Dedifferentiated amniotic fluid mesenchymal stem cell (primary cell): ENCODE measurements around the gene NIPA2.
A peak's percentile ranks its signal among the peaks of the same experiment; 100 is the strongest.

Experiments
- DNase-seq: peaks from one replicate; pipeline ENCODE4 v3.0.0-alpha.2; 2016; ENCODE audit errors: extremely low spot score

NIPA2 gene

DNA sequence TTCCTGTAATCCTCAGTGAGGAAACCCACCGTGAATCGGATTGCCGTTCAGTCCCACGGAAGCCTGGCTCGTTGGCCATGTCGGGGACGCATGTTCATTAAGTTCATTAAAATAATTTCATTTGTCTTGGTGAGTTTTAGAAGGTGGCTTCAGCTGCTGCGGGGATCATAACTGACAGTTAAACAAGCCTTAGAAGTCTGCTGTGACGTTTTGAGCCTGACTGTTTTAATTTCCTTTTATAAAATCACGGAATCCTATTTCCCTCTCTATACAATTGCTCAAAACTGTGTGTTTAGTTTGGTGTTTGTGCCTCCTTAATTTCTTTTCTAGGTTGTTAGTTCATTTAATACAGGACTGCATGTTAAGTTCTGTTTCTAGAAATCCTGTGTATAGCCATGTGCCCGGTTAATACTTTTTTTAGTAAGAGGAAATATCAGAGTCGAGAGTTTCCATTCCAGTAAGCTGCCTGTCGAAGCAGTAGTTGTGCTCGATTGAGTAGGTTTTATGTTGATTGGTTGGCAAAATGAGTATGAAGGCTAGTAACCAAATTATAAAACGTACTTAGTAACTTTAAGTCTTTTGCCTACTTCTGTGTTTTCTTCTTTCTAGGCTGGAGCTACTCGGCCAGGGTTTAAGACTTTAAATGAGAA is 705 bp downstream of the NIPA2 start:
- DNase-seq: peak; percentile 31

GRCh38 chr15:22844421-22845288 is 6.2 kb downstream of the NIPA2 start:
- no peak for DNase-seq

GRCh38 chr15:22845289-22845900 is 6.9 kb downstream of the NIPA2 start:
- DNase-seq: no peak

- DNase-seq: no peak
Measured at GRCh38 chr15:22846073-22846472, 7.6 kb downstream of the NIPA2 start.

DNA sequence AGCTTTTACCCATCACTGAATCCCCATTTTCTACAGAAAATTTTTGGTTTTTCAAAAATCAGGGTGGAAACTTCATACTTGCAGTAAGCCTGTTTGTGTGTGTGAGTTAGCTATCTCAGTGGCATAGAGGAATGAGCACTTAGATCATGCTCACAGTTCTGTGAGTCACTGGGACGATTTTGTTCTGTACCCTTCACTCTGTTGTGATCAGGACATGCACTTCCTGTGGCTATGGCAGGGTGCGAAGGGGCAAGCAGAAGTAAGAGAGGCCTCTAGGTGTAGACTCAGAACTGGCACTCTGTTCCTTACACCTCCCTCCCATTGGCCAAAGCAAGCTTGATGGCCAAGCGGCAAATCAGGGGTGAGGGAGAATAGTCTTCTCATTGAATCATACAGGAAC is 11.6 kb downstream of the NIPA2 start:
- no peak for DNase-seq

GRCh38 chr15:22851513-22851912 is 13.0 kb downstream of the NIPA2 start:
- DNase-seq: no peak

- DNase-seq: no peak
Measured at GRCh38 chr15:22855791-22856190, 17.3 kb downstream of the NIPA2 start.

DNA sequence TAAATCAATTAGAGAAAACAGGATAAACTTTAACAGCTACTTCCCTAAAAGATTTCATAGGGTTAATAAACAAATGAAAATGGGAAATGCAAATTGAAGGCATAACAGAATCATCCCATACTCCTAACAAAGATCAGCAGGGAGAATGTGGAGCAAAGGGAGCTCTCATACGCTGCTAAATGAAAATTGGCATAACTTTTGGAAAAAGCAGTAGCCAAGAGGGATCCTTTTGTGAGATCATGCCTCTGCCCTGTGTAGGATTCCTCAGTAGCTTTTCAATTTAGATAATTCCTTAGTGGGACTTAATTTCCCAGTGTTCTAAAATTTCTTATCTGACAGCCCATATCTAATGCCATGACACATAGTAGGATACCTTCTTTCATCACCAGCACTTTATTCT is 18.2 kb downstream of the NIPA2 start:
- DNase-seq: no peak

- DNase-seq: no peak
Measured at GRCh38 chr15:22861161-22861560, 22.7 kb downstream of the NIPA2 start.

- DNase-seq: no peak
Measured at GRCh38 chr15:22863356-22863755, 24.9 kb downstream of the NIPA2 start.

GRCh38 chr15:22866079-22866478 is 27.6 kb downstream of the NIPA2 start:
- DNase-seq: no peak

DNA sequence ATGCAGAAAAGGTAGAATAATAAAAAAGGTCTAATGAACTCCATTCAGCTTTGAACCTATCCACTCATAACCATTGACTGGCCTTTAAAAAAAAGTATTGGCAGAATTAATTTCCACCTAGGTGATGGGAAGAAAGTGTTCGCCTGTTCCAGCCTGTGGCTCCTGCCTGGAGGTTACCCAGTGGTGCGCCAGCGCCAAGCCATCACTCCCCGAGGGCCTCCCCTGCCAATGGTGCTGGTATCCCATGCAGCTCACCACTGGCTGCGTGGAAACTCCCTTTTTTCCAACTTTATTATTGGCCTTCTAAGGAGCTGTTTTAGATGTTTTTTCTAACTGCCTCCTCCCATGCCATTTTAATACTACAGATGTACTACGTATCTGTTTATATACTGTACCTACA is 29.4 kb downstream of the NIPA2 start:
- no peak for DNase-seq

DNA sequence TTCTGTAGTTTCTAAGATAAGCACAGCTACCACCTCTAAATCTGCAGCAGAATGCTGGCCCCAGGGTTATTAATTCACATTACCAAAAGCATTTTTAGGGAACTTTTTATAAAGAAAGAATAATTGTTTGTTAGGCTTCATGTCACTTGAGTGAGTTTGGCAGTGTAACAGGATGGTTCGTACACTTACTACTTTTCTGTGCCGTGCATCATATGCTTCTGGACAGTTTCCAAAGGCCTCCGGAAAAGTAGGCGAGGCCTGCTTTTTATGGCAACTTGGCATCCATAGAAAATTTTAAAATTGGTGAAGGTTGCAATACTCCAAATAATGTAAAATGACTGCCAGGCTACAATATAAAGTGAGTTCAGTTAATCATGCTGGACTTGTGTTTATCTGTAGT is 30.0 kb downstream of the NIPA2 start:
- no peak for DNase-seq

DNA sequence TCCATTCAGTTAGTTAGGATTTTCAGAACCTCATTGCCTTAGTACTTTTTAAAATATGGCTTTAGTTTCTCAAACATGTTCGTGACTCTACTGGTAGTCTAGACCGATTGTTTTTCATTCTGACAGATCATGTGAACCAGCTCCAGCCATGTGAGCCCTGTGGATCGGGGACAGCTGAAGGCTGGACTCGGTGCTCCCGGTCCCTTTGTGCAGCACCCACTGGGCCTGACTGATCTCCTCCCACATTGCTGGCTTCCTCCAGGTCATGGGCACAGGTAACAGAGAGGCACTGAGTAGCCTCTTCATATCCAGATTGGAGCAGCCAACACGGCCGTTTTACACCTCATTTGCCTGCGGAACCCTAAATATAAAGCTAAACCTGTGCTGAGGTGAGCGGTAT is 30.5 kb downstream of the NIPA2 start:
- no peak for DNase-seq

- DNase-seq: no peak
Measured at GRCh38 chr15:22869856-22870255, 31.4 kb downstream of the NIPA2 start.

- no peak for DNase-seq
Measured at GRCh38 chr15:22870865-22871264, 32.4 kb downstream of the NIPA2 start.

DNA sequence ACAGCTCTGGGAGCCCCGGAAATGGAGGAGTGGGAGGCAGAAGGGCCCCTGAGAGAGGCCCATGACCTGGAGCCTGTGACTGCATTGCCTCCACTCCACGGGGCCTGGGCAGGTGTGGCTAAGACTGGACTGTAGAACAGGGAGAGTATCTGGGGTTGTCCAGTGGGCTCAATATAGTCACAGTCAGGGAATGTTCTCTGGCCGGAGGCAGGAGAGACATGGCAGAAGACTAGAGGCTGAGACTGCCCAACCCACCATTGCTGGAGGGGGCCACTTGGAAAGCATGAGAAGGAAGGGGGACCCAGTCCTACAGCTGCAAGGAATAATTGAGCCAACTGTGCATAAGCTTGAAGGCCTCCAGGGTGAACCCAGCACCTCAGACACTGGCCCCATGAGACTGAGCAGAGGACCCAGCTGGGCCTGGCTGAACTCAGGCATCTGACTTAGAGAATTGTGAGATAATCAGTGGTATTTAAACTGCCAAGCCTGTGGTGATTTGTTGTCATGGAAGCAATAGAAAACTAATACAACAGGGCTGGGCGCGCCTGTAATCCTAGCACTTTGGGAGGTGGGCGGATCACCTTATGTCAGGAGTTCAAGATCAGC is 33.1 kb downstream of the NIPA2 start:
- DNase-seq: no peak

GRCh38 chr15:22872936-22873701 is 34.7 kb downstream of the NIPA2 start:
- DNase-seq: no peak

GRCh38 chr15:22873841-22874240 is 35.4 kb downstream of the NIPA2 start:
- no peak for DNase-seq

- no peak for DNase-seq
Measured at GRCh38 chr15:22874256-22874655, 35.8 kb downstream of the NIPA2 start.

GRCh38 chr15:22874966-22875365 is 36.5 kb downstream of the NIPA2 start:
- DNase-seq: no peak

GRCh38 chr15:22877117-22877516 is 38.7 kb downstream of the NIPA2 start:
- DNase-seq: no peak
